GM19467 (cell line): ENCODE data around the gene SPCS1.
"Not testable (repeated sequence)": the region's sequence is repeated elsewhere in the genome, so short reads cannot be mapped to it uniquely, and the experiment has no call there.

Experiments
- ATAC-seq: cut with Tn5 transposase; IDR thresholded peaks from one replicate; pipeline ENCODE4 v1.9.1; 2021; ENCODE audit warnings: mild to moderate bottlenecking, moderate library complexity; ENCODE audit not compliant: unreplicated experiment

Gene SPCS1

GRCh38 chr3:52705688-52706686, at the start of gene SPCS1, which contains the start of gene GLT8D1:
Gene SPCS1 (plus strand): TSS chr3:52706106. CDS start chr3:52706247, 141 bp downstream.
Gene GLT8D1 (minus strand): TSS chr3:52705791. CDS start chr3:52700460, 5,331 bp downstream.
- peak; percentile 72 for ATAC-seq

- no peak for ATAC-seq
Observed at GRCh38 chr3:52660046-52660445, 45.9 kb upstream of the SPCS1 start.

- ATAC-seq, result no peak
Observed at GRCh38 chr3:52663098-52663497, 42.8 kb upstream of the SPCS1 start.

- ATAC-seq, result no peak
Observed at GRCh38 chr3:52670621-52671521, 35.0 kb upstream of the SPCS1 start.

- no peak for ATAC-seq
Observed at GRCh38 chr3:52671676-52672075, 34.2 kb upstream of the SPCS1 start.

- not testable (repeated sequence) for ATAC-seq
Observed at GRCh38 chr3:52676201-52676600, 29.7 kb upstream of the SPCS1 start.

- no peak for ATAC-seq
Observed at GRCh38 chr3:52678265-52679198, 27.4 kb upstream of the SPCS1 start.

- ATAC-seq, result no peak
Observed at GRCh38 chr3:52679199-52679538, 26.7 kb upstream of the SPCS1 start.

- ATAC-seq, result no peak
Observed at GRCh38 chr3:52679811-52680210, 26.1 kb upstream of the SPCS1 start.

- no peak for ATAC-seq
Observed at GRCh38 chr3:52681596-52681995, 24.3 kb upstream of the SPCS1 start.

- ATAC-seq, result no peak
Observed at GRCh38 chr3:52682016-52682415, 23.9 kb upstream of the SPCS1 start.

GRCh38 chr3:52683611-52684010, 22.3 kb upstream of the SPCS1 start:
- no peak for ATAC-seq

GRCh38 chr3:52684184-52684583, 21.7 kb upstream of the SPCS1 start:
- ATAC-seq, result no peak

- peak; percentile 72 for ATAC-seq
Observed at GRCh38 chr3:52685285-52685708, 20.6 kb upstream of the SPCS1 start.

- peak; percentile 73 for ATAC-seq
Observed at GRCh38 chr3:52685709-52686691, 19.9 kb upstream of the SPCS1 start, which contains the start of the genes GNL3 and PBRM1. Gene GNL3 (plus strand): TSS chr3:52686032. CDS start chr3:52686093, 61 bp downstream. Gene PBRM1 (minus strand): TSS chr3:52685913.

- ATAC-seq, result no peak
Observed at GRCh38 chr3:52688266-52688665, 17.6 kb upstream of the SPCS1 start.

- ATAC-seq, result no peak
Observed at GRCh38 chr3:52689151-52689550, 16.8 kb upstream of the SPCS1 start.

- no peak for ATAC-seq
Observed at GRCh38 chr3:52690560-52690959, 15.3 kb upstream of the SPCS1 start.

- no peak for ATAC-seq
Observed at GRCh38 chr3:52693071-52693470, 12.8 kb upstream of the SPCS1 start.
